Heart right ventricle (tissue), 16 donors: ENCODE data around the gene TECPR2. TPM values are rescaled to one million over a fixed set of nuclear protein-coding genes. Genes with fewer than 3 reads are reported as not detected.

ENCODE experiments used
- ATAC-seq, 8 donors: fragments of 200-7000 bp; cut with Tn5 transposase; one replicate each; pipeline ENCODE4 v1.9.1; 2020; ENCODE audit warnings: mild to moderate bottlenecking in 8 of 8, moderate library complexity in 8 of 8, moderate number of reproducible peaks in 1 of 8
- DNase-seq, 2 donors: peaks; one replicate each; pipeline ENCODE4 v3.0.0-alpha.2; 2020
- H3K27ac ChIP-seq, 10 donors: fragments of 200-600 bp; sonication (generic) in 2 of 10; one replicate each; pipeline versions ENCODE4 v1.5.0 to v1.8.0; 2020 to 2022; ENCODE audit warnings: mild to moderate bottlenecking in 3 of 10
- H3K27me3 ChIP-seq, 7 donors: fragments of 200-600 bp; one replicate each; pipeline ENCODE4 v1.8.0; 2021 to 2022; ENCODE audit warnings: mild to moderate bottlenecking in 2 of 7
- H3K36me3 ChIP-seq, 9 donors: fragments of 200-600 bp; sonication (generic) in 1 of 9; one replicate each; pipeline versions ENCODE4 v1.5.0 to v1.8.0; 2020 to 2022; ENCODE audit warnings: mild to moderate bottlenecking in 2 of 9
- H3K4me1 ChIP-seq, 9 donors: fragments of 200-600 bp; sonication (generic) in 1 of 9; one replicate each; pipeline versions ENCODE4 v1.5.0 to v1.8.0; 2020 to 2022; ENCODE audit warnings: mild to moderate bottlenecking in 4 of 9
- H3K4me3 ChIP-seq, 10 donors: fragments of 200-600 bp; sonication (generic) in 2 of 10; one replicate each; pipeline versions ENCODE4 v1.5.0 to v1.8.0; 2020 to 2022; ENCODE audit warnings: mild to moderate bottlenecking in 7 of 10, moderate library complexity in 2 of 10
- H3K9me3 ChIP-seq, 11 donors: fragments of 200-600 bp in 10 of 11; sonication (generic) in 2 of 11; one replicate each; pipeline versions ENCODE4 v1.5.0 to v1.8.0; 2013 to 2022; ENCODE audit warnings: mild to moderate bottlenecking in 2 of 11, control low read depth in 1 of 11, moderate library complexity in 1 of 11
- WGBS, 2 donors: extraction: QIAGEN DNeasy Blood & Tissue Kit; methylation state at CpG; one replicate each; pipeline ENCODE4 v1.1.7; 2013; ENCODE audit warnings: inconsistent platforms in 1 of 2; 5-methylcytosine and 5-hydroxymethylcytosine counted together
- intact Hi-C, 10 donors: fragments of 100-400 bp; cut with DNase I; formaldehyde crosslinking; loops; one replicate each; pipeline versions ENCODE4 v1.11.1 to v1.14.2; 2022
- polyA plus RNA-seq, 2 donors: library from polyadenylated mRNA; stranded (reverse); fragments of 200-250 nt; gene quantifications; one replicate each; pipeline ENCODE4 v1.2.3, GENCODE V29; 2013
- total RNA-seq, 10 donors: library from RNA; stranded (reverse); fragmentation: NEBNext Ultra II Directional in 3 of 10; extraction: Animal tissue kit (Norgen Biotek cat#: 25700) in 3 of 10; gene quantifications; one replicate each; pipeline versions ENCODE4 v1.2.1 to v1.2.4, GENCODE V29; 2021 to 2023
- TF ChIP-seq, protein P1 (sequence below), 9 donors: fragments of 200-600 bp; sonication (generic) in 2 of 9; IDR thresholded peaks; one replicate each; pipeline versions ENCODE4 v1.5.0 to v1.8.0; 2021 to 2022; ENCODE audit warnings: antibody characterized with exemption in 9 of 9, mild to moderate bottlenecking in 5 of 9, moderate library complexity in 1 of 9
- donor health status: Arrhythmogenic right ventricular cardiomyopathy.
- donor health status: ischemic (EF 13 %, LVEDD 7.1; RV severe dilation, severe dysfunction).
- donor health status: healthy with polysubstance abuse.
- donor health status: DM: no; HTN: yes; CAD: no.
- donor health status: DM: no; HTN: no; CAD: no.
- donor health status: ischemic (EF 25% LVEDD 6.9; RV normal size, moderate dysfunction).
- donor health status: ischemic (EF 25% LVEDD 5.7; RV mildly dilated, moderate dysfunction).
- donor health status: healthy.
- donor health status: DM: yes; HTN: yes; CAD: no.
- donor health status: Ischemic cardiomyopathy.
- donor health status: ischemic (EF 35%, LVEDD 5.7; RV mildly dilated, moderate dysfunction).
- donor health status: nonischemic (EF 11% LVEDD 7.7; RV severe dilation, severe dysfunction).
- donor health status: DM: yes; HTN: yes; CAD: no.
- donor health status: PGD.
- donor health status: ischemic (EF 29% LVEDD 5.4; RV normal size, mild dysfunction).
- donor health status: nonischemic (EF 23%, LVEDD 6.1; RV moderate dilation, normal function).

TECPR2 gene
- total and polyA plus RNA-seq, 12 donors: 6.8 to 34.2 (median 24.8) TPM

DNA sequence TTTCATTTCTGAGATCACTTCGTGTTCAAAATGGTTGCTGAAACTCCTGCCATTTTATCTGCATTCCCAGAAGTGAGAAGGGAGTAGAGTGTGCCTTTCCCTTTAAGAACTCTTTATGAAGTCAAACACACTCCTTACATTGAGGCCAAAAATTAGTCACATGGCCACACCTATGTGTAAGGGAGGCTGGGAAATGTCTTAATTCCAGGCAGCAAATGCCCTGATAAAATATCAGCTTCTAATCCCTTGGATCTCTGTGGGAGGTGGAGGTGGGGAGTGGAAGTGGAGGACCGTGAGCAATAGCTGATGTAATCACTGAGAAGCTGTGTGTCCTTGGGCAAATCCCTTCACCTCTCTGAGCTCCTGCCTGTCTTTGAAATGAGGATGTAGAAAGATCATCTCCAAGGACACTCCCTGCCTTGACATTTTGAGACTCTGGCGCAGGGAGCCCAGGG lies 169.5 kb downstream of the TECPR2 start:
- no peak for DNase-seq
- 83 to 84% methylated on average over 3 of the region's 3 CpGs for WGBS, 2 donors
- no peak for ATAC-seq
- intact Hi-C loops: no loop called here
- Histone ChIP-seq H3K9me3 (no peaks in the 10 kb centered on the region), H3K27me3 (no peaks in the 10 kb centered on the region), H3K4me3 (no peak overlapping the region), H3K4me1 (peaks cover 0 to 6% (median 0%) of the 10 kb centered on the region in 9 donors), H3K27ac (no peak overlapping the region), H3K36me3 (no peaks in the 10 kb centered on the region)
- TF ChIP-seq, protein P1, sequence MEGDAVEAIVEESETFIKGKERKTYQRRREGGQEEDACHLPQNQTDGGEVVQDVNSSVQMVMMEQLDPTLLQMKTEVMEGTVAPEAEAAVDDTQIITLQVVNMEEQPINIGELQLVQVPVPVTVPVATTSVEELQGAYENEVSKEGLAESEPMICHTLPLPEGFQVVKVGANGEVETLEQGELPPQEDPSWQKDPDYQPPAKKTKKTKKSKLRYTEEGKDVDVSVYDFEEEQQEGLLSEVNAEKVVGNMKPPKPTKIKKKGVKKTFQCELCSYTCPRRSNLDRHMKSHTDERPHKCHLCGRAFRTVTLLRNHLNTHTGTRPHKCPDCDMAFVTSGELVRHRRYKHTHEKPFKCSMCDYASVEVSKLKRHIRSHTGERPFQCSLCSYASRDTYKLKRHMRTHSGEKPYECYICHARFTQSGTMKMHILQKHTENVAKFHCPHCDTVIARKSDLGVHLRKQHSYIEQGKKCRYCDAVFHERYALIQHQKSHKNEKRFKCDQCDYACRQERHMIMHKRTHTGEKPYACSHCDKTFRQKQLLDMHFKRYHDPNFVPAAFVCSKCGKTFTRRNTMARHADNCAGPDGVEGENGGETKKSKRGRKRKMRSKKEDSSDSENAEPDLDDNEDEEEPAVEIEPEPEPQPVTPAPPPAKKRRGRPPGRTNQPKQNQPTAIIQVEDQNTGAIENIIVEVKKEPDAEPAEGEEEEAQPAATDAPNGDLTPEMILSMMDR (IDR thresholded peaks at IDR 0.05): no peak

DNA sequence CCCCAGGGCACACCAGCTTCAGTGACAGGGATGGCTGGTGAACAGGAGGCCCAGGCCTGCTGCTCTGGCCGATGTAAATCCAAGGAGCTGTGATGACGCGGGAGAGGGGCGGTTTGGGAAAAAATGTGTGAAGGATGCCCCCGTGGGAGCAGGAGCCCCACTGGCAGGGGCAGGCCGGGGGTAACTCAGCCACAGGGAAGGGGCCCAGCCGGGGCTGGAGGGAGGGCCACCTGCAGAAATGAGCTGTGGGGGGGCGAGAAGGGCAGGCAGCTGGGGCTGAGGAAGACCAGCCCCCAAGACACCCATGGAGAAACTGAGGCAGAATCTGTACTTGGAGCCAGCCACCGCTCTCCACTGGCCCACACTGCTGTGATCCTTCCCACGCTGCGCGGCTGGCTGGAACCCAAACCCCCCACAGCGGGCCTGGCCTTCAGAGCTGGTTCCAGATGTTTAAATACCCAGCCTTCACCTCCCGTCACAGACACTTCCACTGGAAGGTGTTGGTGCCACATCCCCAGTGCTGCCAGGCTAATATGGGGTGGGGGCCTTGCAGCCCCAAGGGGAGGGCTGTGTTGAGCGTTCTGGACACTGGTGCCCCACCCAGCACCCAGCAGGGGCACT lies 175.3 kb downstream of the TECPR2 start:
- WGBS, 2 donors: 78 to 83% methylated on average over 15 of the region's 15 CpGs
- Histone ChIP-seq H3K27ac (no peak overlapping the region), H3K36me3 (no peaks in the 10 kb centered on the region), H3K27me3 (peaks cover 0 to 14% (median 3%) of the 10 kb centered on the region in 7 donors), H3K4me1 (peaks cover 0 to 21% (median 11%) of the 10 kb centered on the region in 9 donors), H3K9me3 (no peaks in the 10 kb centered on the region), H3K4me3 (no peak overlapping the region)
- ATAC-seq (no peak), DNase-seq (no peak)
- TF ChIP-seq, protein P1 (IDR thresholded peaks at IDR 0.05): no peak
- intact Hi-C loops: no loop called here

DNA sequence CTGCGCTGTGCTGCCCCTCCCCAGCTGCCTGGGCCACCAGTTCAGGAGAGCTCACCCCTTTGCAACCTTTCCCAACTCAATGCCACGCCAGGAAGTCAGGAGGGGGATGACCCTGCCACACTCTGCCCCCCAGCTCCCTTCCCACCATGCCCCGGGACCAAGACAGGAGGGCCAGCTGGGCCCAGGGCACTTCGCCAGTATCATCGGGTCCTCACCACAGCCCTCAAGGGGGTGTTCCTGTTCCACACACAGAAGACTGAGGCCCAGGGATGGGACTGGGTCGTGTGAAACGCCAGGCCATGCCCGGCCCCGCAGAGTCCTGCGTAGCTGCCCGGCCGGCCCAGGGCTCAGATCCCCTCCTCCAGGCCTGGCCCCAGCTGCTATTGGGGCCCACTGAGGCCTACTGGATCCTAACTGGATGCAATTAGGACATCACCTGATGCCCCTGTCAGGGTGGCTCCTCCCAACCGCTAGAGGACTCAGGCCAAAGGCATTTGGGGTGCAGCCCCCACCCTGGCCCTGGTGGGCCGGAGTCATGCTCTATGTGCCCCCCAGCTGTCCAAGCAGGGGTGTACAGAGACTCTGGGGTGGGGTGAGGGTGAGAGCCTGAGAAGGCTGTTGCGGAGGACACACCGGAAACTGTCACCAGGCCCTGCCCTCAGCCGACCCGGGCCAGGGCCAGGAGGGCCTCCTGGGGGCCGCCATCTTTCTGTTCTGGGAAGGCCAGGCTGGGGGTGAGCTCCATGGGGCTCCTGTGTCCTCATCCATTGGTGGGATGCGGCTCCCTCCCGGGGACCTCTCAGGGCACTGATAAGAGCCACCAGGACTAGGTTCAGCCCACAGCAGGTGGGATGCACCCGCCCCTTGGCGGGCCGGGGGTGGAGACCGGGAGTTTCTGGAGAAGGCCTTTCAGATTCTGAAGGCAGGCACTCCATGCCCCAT lies 176.1 kb downstream of the TECPR2 start:
- peaks cover 0 to 22% (median 10%) of the 10 kb centered on the region in 7 donors for H3K27me3 ChIP-seq
- intact Hi-C loops: no loop called here
- no peak for DNase-seq
- TF ChIP-seq, protein P1 (IDR thresholded peaks at IDR 0.05): no peak
- H3K27ac ChIP-seq: no peak overlapping the region
- no peak for ATAC-seq
- no peak overlapping the region for H3K4me3 ChIP-seq
- no peaks in the 10 kb centered on the region for H3K9me3 ChIP-seq
- H3K36me3 ChIP-seq: no peaks in the 10 kb centered on the region
- WGBS, 2 donors: 80 to 82% methylated on average over 25 of the region's 25 CpGs
- H3K4me1 ChIP-seq: peaks cover 0 to 21% (median 11%) of the 10 kb centered on the region in 9 donors

DNA sequence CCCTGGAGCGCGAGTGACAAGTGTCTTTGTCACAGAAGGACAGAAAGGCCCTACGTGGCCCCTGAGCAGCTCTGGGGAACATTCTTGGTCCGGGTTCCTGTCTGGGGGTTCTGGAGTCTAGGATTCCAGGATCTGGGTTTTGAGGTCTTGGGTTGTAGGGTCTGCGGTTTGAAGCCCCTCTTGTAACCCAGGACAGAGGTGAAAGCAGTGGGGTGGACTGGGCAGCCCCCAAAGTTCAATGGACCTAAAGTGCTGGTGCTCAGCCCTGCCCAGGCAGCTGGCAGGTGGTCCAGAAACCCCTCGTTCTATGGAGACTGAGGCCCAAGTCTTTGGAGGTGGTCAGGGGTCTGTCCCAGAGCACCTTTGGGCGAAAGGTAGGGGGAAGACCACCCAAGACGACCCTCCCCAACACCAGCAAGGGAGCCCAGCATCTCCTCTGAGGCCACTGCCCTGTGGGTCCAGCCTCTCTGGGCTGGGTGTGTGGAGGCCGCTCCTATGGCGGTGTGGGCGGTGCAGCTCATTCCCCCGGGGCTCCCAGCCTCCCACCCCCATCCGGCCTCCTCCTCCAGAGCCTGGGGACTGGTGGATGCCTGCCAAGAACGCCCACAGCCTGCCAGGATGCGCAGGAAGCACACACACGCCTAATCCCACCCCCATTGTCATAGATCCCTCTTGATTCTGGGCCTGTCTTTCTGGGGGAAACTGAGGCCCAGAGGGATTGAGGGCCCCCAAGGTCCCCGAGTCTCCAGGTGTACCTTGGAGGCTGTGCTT lies 177.0 kb downstream of the TECPR2 start:
- Histone ChIP-seq H3K27ac (peak overlapping the region in 3 of 10 donors; percentile 3 to 58 (median 12)), H3K27me3 (peaks cover 6 to 30% (median 19%) of the 10 kb centered on the region in 7 donors), H3K4me3 (no peak overlapping the region), H3K4me1 (peaks cover 0 to 28% (median 17%) of the 10 kb centered on the region in 9 donors), H3K36me3 (no peaks in the 10 kb centered on the region), H3K9me3 (no peaks in the 10 kb centered on the region)
- TF ChIP-seq, protein P1 (IDR thresholded peaks at IDR 0.05): no peak
- intact Hi-C loops: no loop called here
- ATAC-seq: peak; percentile 39 to 74 (median 60)
- peak; percentile 76 to 80 for DNase-seq
- 49 to 56% methylated on average over 15 to 17 of the region's 17 CpGs for WGBS, 2 donors
